Prostate gland (tissue), 2 donors: ENCODE measurements around the gene HDAC2.

Experiments
- CTCF ChIP-seq, 4 experiments: fragments of 200-600 bp in 2 of 4; fragments of 450-650 bp in 2 of 4; sonication (generic) in 2 of 4; IDR thresholded peaks; 1 replicate in 3 of 4; 2 replicates in 1 of 4; pipeline ENCODE4 v1.5.1; 2016 to 2019; ENCODE audit warnings: antibody characterized with exemption in 4 of 4, mild to moderate bottlenecking in 2 of 4, moderate library complexity in 2 of 4
- POLR2A ChIP-seq: fragments of 450-650 bp; IDR thresholded peaks from one replicate; pipeline ENCODE4 v1.6.1; 2016; ENCODE audit warnings: antibody characterized with exemption, mild to moderate bottlenecking
- POLR2AphosphoS5 ChIP-seq: sonication (generic); formaldehyde crosslinking; IDR thresholded peaks from one replicate; pipeline ENCODE4 v1.6.1; 2017; ENCODE audit warnings: antibody characterized with exemption

GRCh38 chr6:113893866-113894265, 77.1 kb downstream of the HDAC2 start:
- TF ChIP-seq POLR2A (no peak), CTCF (IDR thresholded peaks at IDR 0.05) (no peak), POLR2AphosphoS5 (no peak)
